ENCODE results near the gene DPEP1.
"Not testable (repeated sequence)": the region's sequence is repeated elsewhere in the genome, so short reads cannot be mapped to it uniquely, and the experiment has no call there.

Gene DPEP1

GRCh38 chr16:89577055-89577759 lies 36.2 kb upstream of the DPEP1 start:
- no peak for DNase-seq (ENCODE audit: low read depth)

DNA sequence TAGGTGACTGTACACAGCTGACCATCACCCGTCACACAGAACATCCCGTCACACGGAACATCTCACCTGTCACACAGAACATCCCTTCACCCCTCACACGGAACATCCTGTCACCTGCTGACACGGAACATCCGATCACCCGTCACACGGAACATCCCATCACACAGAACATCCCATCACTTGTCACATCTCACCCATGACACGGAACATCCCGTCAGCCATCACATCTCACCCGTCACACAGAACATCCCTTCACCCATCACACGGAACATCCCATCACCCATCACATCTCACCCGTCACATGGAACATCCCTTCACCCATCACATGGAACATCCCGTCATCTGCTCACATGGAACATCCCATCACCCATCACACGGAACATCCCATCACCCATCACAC lies 34.1 kb upstream of the DPEP1 start:
- DNase-seq (ENCODE audit: low read depth): no peak

DNA sequence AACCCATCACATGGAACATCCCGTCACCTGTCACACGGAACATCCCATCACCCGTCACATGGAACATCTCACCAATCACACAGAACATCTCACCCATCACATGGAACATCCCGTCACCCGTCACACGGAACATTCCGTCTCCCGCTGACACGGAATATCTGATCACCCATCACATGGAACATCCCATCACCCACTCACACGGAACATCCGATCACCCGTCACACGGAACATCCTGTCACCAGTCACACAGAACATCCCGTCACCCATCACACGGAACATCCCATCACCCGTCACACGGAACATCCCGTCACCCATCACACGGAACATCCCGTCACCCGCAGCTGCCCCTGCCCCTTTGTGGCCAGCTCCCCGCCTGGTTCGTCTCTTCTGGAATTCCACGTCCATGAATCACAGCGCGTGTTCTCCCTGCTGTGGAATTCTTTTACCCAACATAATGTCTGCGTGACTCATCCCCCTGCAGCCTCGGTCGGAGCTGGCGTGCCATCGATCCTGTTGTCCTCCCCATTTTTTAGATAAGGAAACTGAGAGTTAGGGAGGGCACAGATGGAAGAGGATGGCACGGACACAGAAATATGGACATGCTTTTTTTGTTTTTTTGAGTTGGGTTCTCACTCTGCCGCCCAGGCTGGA lies 32.3 kb upstream of the DPEP1 start:
- DNase-seq (ENCODE audit: low read depth): no peak

DNA sequence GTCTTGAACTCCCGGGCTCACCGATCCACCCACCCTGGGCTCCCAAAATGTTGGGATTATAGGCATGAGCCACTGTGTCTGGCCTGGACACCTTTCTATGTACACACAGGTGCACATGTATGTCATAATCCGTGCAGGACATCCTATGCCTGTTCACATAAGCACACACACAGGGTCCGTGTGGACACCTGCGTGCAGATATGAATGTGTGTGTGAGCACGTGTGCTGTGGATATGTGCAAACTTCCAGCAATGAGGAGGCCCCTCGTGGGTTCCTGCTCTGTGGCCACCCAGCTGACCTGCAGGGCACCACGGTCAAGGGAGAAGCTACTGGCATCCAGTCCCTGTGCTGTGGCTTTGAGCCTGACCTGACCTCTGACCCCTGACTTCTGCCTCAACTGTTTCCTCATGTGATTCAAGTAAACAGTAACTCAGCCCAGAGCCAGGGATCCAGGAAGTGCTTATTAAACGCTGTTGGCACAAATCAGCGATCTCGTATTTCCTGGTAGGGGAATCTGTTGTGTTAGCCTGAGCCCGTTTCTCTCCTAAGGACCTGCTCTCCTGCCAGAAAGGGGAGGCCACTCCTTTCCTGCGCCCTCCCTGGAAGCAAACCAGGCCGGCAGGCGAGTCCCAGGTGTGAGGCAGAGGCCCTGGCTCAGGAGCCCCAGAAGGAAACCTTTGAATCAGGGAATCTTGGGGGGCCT lies 31.4 kb upstream of the DPEP1 start:
- DNase-seq (ENCODE audit: low read depth): no peak

DNA sequence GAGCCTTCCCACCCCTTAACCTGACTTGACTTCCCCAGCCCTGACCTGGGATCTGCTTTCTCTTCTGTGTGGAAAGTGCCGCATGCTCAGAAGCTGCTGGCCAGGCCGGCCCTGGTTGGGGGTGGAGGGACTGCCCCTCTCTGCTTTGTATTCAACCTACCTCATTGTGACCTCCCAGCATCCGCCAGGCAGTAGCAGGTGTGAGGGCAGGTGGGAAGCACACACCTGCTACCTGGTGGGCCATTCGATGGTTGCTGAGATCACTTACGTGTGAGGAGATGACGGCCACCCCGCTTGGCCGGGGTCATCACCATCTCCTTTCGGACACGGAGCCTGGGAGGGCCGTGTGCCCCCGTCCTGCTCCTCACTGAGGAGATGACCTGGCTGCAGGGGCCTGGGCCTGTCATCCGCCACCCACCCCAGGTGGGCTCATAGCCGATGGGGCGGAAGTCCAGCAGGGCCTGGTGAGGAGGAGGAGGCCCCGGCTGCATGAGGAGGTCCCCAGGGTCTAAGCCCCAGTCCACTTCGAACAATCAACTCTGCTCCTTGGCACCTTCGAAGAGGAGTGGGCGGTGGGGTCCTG lies 30.7 kb upstream of the DPEP1 start:
- no peak for DNase-seq (ENCODE audit: low read depth)

GRCh38 chr16:89583197-89583894 lies 30.1 kb upstream of the DPEP1 start:
- no peak for DNase-seq (ENCODE audit: low read depth)

DNA sequence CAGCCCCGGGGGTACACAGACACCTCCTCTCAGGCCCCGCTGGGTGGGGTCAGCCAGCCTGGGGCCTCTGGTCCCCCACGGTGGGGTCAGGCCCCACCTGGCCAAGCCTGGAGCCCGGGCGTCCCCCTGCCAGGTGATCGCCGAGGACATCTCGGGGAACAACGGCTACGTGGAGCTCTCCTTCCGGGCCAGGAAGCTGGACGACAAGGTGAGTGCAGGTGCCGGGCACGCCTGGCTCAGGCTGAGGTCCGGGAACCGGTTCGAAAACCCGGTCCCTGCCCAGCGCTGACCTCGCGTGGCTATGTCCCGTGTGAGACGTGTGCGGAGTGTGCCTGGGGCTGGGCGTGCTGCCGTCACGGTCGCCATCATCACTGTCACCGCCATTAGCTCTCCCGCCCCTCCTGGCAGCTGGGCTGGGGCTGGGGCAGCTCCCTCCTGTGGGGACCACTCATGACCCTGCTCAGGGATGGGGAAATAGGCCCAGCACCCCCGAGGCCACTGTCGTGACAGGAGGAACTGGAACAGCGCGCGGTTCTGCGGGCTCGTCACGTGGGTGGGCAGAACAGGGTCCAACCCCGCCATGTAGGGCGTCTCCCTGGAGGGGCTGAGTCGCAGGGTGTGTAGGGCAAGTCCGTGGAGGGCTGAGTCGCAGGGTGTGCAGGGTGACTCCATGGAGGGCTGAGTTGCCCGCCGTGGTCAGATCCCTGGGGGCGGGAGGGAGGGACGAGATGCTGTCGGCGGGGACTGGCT lies 29.4 kb upstream of the DPEP1 start:
- DNase-seq (ENCODE audit: low read depth): no peak

DNA sequence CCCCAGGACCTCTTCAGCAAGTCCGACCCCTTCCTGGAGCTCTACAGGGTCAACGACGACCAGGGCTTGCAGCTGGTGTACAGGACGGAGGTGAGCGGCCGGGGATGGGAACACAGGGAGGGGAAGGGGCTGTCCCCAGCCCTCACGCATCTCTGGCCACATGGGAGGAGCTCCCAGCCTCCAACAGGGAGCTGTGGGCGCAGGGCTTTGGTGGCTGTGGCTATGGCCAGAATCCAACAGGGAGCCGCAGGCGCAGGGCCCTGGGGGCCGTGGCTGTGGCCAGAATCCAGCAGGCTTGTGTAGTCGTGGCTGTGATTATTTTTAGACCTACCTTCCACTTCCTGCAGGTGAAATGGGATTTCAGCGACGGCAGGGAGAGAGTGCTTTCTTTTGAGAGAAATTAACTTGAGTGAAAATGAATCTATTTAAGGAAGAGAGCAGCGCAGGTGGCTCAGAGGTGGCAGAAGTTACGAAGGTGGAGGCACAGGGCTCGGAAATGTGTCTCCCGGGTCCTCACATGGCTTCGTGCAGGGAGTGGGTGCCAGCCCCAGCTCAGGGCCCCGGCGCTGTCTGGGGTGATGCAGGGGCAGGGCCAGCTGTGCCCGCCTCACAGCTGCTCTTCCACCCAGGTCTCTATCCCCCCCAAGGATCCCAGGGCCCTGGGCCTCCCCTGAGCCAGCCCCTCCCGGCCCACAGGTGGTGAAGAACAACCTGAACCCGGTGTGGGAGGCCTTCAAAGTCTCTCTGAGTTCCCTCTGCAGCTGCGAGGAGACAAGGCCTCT lies 28.5 kb upstream of the DPEP1 start:
- DNase-seq (ENCODE audit: low read depth): no peak

DNA sequence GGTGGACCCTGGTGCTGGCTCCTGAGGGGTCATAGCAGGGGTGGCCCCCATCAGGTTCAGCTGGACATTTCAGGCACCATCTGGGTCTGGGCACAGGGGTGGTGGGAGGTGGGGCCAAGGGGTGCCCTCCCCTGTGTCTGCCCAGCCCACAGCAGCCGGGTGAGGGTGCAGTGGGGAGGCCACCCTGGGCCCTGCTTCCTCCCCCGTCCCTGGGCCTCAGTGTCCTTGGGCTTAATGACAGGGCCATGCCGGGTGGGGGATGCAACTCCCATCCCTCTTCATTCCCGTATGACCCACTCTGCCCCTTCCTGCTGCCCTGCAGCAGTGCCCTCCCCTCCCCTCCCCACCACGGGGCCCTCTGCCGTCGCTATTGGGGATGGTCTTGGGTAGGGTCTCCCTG lies 27.2 kb upstream of the DPEP1 start:
- no peak for DNase-seq (ENCODE audit: low read depth)

- DNase-seq (ENCODE audit: low read depth): no peak
Observed at GRCh38 chr16:89586853-89587252, 26.6 kb upstream of the DPEP1 start.

DNA sequence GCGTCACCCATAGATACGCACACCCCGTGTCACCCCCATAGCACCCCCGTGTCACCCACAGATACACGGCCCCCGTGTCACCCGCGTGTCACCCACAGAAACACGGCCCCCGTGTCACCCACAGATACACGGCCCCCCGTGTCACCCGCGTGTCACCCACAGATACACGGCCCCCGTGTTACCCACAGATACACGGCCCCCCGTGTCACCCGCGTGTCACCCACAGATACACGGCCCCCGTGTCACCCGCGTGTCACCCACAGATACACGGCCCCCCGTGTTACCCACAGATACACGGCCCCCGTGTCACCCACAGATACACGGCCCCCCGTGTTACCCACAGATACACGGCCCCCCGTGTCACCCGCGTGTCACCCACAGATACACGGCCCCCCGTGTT lies 25.8 kb upstream of the DPEP1 start:
- not testable (repeated sequence) for DNase-seq (ENCODE audit: low read depth)

- no peak for DNase-seq (ENCODE audit: low read depth)
Observed at GRCh38 chr16:89588413-89589109, 24.9 kb upstream of the DPEP1 start.

GRCh38 chr16:89589241-89589926 lies 24.1 kb upstream of the DPEP1 start:
- no peak for DNase-seq (ENCODE audit: low read depth)

- no peak for DNase-seq (ENCODE audit: low read depth)
Observed at GRCh38 chr16:89593841-89594240, 19.6 kb upstream of the DPEP1 start.

DNA sequence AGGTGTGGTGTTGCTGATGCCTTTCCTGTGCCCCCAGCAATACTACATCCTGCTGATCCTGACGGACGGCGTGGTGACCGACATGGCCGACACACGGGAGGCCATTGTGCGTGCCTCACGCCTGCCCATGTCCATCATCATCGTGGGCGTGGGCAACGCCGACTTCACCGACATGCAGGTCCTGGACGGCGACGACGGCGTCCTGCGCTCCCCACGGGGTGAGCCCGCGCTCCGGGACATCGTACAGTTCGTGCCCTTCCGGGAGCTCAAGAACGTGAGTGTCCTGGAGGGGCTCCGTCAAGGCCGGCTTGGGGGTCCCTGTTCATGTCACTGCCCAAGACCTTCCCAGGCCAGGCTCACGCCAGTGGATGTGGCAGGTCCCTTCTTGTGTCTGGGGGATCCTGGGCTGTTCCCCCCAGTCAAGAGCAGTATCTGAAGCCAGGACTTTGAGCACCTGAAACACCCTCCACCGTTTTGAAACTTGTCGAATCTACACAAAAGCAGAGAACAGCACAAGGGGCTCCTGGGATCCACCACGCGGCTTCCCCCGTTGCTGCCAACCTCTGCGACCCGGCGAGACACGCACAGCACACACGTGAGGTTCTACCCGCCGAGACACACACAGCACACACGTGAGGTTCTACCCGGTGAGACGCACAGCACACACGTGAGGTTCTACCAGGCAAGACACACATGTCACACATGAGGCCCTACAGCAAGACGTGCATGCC lies 17.9 kb upstream of the DPEP1 start:
- DNase-seq (ENCODE audit: low read depth): no peak

DNA sequence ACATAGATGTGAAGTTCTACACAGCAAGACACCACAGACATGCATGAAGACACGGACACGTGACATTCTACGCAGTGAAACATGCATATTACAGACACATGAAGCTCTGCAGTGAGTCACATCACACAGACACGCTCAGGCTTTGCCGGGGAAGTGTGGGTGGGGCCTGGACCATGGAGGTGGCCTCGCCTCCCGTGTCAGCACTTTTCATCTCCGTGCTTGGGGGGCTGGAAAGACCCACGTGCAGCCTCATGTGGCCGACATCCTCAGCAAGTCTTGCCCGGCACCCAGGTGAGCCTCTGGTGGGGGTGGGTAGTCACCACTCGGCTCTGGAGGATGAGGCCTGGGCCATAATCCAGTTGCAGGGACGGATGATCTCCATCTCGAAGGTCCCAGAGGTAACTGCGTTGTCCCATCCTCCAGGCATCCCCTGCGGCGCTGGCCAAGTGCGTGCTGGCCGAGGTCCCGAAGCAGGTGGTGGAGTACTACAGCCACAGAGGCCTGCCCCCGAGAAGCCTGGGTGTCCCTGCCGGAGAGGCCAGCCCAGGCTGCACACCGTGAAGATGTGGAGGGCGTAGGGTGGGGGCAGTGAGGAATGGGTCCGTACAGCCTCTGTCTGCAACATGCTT lies 17.3 kb upstream of the DPEP1 start:
- no peak for DNase-seq (ENCODE audit: low read depth)

GRCh38 chr16:89596957-89597649 lies 16.3 kb upstream of the DPEP1 start:
- no peak for DNase-seq (ENCODE audit: low read depth)

GRCh38 chr16:89598199-89598598 lies 15.2 kb upstream of the DPEP1 start:
- DNase-seq (ENCODE audit: low read depth): no peak
